H1 (cell line): ENCODE data around the gene DENND1A. TPM values are rescaled to one million over a fixed set of nuclear protein-coding genes. Genes with fewer than 3 reads are reported as not detected.

Experiments used
- CHD7 ChIP-seq: fragments of 300-600 bp; sonication (generic); IDR thresholded peaks from 2 replicates; pipeline ENCODE4 v1.7.1; 2012; ENCODE audit warnings: low read length, moderate library complexity, mild to moderate bottlenecking, inconsistent platforms; ENCODE audit not compliant: insufficient replicate concordance
- E2F6 ChIP-seq: IDR thresholded peaks from 2 replicates; pipeline ENCODE4 v1.6.1; 2012; ENCODE audit warnings: inconsistent platforms
- NRF1 ChIP-seq: IDR thresholded peaks from 2 replicates; pipeline ENCODE4 v1.6.1; 2011; ENCODE audit warnings: mild to moderate bottlenecking, low read depth, low read length, improper control_type of control experiment
- RBBP5 ChIP-seq: IDR thresholded peaks from 2 replicates; pipeline ENCODE4 v1.7.1; 2012; ENCODE audit warnings: low read depth, mild to moderate bottlenecking, inconsistent platforms, low read length, moderate library complexity, borderline replicate concordance
- TEAD4 ChIP-seq: IDR thresholded peaks from 2 replicates; pipeline ENCODE4 v1.6.1; 2012; ENCODE audit warnings: low read depth, low read length, inconsistent platforms, mixed read lengths
- USF2 ChIP-seq: IDR thresholded peaks from 2 replicates; pipeline ENCODE4 v1.6.1; 2011; ENCODE audit warnings: low read length, improper control_type of control experiment
- polyA plus RNA-seq, 7 experiments: library from polyadenylated mRNA; depleted of rRNA in 3 of 7; stranded (reverse) in 5 of 7; unstranded in 2 of 7; fragments of >200 nt in 5 of 7; fragments of 200-250 nt in 2 of 7; gene quantifications; 1 replicate in 5 of 7; 2 replicates in 1 of 7; 4 replicates in 1 of 7; pipeline versions ENCODE4 v1.2.1 to v1.2.3, GENCODE V29; 2011 to 2013; ENCODE audit warnings: missing spikeins in 2 of 7, mixed read lengths in 2 of 7
- total RNA-seq: library from RNA; stranded (reverse); fragmentation: NEBNext Ultra II Directional; extraction: Animal tissue kit (Norgen Biotek cat#: 25700); gene quantifications from 2 replicates; pipeline ENCODE4 v1.2.1, GENCODE V29; 2021

DENND1A gene
- total and polyA plus RNA-seq, 2 of the 8 experiments (the other 6 are each of a cell fraction or from before 2014, with no cell fraction given): 24.1 to 26.4 TPM

- TF ChIP-seq CHD7: no peak
- TF ChIP-seq NRF1: no peak
- no peak for TF ChIP-seq E2F6
- no peak for TF ChIP-seq TEAD4
- no peak for TF ChIP-seq RBBP5
- TF ChIP-seq USF2: no peak
Observed at GRCh38 chr9:123871781-123872180, 58.1 kb downstream of the DENND1A start (continued).
